ENCODE measurements around the gene INO80D. TPM values are rescaled to one million over a fixed set of nuclear protein-coding genes. Genes with fewer than 3 reads are reported as not detected.
"Not testable (repeated sequence)": the region's sequence is repeated elsewhere in the genome, so short reads cannot be mapped to it uniquely, and the experiment has no call there.

Gene INO80D
- total RNA-seq, 2 experiments from 2014 or later: 45.3 to 48.9 TPM

DNA sequence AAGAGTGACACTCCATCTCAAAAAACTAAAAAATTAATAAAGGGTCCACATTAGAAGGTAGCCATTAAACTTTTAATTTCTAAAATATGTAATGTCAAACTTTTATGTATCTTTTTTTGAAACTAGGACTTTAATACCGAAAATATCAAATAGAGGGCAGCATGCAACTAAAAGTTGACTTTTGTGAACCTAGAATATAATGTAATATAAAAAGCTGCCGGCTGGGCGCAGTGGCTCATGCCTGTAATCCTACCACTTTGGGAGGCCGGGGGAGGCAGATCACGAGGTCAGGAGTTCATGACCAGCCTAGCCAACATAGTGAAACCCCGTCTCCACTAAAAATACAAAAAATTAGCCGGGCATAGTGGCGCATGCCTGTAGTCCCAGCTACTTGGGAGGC, 62.8 kb downstream of the INO80D start:
- Mint-ChIP-seq H3K36me3 (ENCODE audit: low read depth) (peaks cover 64% of the 10 kb centered on the region), H3K4me3 (no peak overlapping the region), H3K9me3 (no peaks in the 10 kb centered on the region), H3K4me1 (ENCODE audit: low read depth) (no peaks in the 10 kb centered on the region), H3K27me3 (no peaks in the 10 kb centered on the region), H3K27ac (no peak overlapping the region)
- no peaks in the 10 kb centered on the region for H3K27me3 ChIP-seq (ENCODE audit: control insufficient read depth in 1 of 2, insufficient read depth in 2 of 2, low read length in 2 of 2)
- intact Hi-C loops (cut with DNase I, micrococcal nuclease): loop anchor here in 1 of 2 experiments (10.0 kb wide), 1 partner anchor 62 kb away; the partner anchor contains the start of gene INO80D
- DNase-seq (no peak), ATAC-seq (ENCODE audit: poor library complexity) (no peak)
- H3K4me1 ChIP-seq (ENCODE audit: insufficient read depth, low read length): no peaks in the 10 kb centered on the region
- no peak overlapping the region for H3K4me3 ChIP-seq (ENCODE audit: low read length)
- POLR2A ChIA-PET: interaction anchor here (0.7 kb wide), 1 partner anchor 22 kb away, joined by 4 read pairs; no protein-coding TSS in a partner anchor
- H3K9me3 ChIP-seq (ENCODE audit: control insufficient read depth in 1 of 2, insufficient read depth in 1 of 2, low read length in 2 of 2): no peaks in the 10 kb centered on the region
- H3K36me3 ChIP-seq (ENCODE audit: insufficient read depth, low read length): peaks cover 48% of the 10 kb centered on the region
- TF ChIP-seq, protein P1, sequence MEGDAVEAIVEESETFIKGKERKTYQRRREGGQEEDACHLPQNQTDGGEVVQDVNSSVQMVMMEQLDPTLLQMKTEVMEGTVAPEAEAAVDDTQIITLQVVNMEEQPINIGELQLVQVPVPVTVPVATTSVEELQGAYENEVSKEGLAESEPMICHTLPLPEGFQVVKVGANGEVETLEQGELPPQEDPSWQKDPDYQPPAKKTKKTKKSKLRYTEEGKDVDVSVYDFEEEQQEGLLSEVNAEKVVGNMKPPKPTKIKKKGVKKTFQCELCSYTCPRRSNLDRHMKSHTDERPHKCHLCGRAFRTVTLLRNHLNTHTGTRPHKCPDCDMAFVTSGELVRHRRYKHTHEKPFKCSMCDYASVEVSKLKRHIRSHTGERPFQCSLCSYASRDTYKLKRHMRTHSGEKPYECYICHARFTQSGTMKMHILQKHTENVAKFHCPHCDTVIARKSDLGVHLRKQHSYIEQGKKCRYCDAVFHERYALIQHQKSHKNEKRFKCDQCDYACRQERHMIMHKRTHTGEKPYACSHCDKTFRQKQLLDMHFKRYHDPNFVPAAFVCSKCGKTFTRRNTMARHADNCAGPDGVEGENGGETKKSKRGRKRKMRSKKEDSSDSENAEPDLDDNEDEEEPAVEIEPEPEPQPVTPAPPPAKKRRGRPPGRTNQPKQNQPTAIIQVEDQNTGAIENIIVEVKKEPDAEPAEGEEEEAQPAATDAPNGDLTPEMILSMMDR (IDR thresholded peaks at IDR 0.05): no peak
- CTCF ChIA-PET: no interaction called here
- no peak overlapping the region for H3K27ac ChIP-seq (ENCODE audit: low read depth in 1 of 2, low read length in 2 of 2)

DNA sequence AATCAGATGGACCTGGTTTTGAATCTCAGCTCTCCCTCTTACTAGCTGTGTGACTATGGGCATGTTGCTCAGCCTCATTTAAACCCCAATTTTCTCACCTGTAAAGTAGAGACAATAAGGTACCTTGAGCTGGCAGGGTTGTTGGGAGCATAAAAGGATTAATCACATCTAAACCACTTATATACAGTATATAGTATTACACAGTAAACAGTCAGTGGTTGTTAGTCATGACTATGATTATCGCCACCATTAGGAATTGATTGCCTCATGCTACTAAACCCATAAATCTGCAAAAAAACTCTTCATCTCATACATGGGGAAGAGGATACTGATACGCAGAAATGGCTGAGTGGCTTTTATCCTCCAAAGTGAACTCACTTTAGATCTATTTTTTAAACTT, 65.8 kb downstream of the INO80D start:
- no peaks in the 10 kb centered on the region for H3K27me3 ChIP-seq (ENCODE audit: control insufficient read depth in 1 of 2, insufficient read depth in 2 of 2, low read length in 2 of 2)
- no peaks in the 10 kb centered on the region for H3K4me1 ChIP-seq (ENCODE audit: insufficient read depth, low read length)
- TF ChIP-seq, protein P1 (IDR thresholded peaks at IDR 0.05): no peak
- H3K27ac ChIP-seq (ENCODE audit: low read depth in 1 of 2, low read length in 2 of 2): no peak overlapping the region
- Mint-ChIP-seq H3K27ac (no peak overlapping the region), H3K27me3 (no peaks in the 10 kb centered on the region), H3K9me3 (peaks cover 4% of the 10 kb centered on the region), H3K4me3 (no peak overlapping the region), H3K36me3 (ENCODE audit: low read depth) (peaks cover 78% of the 10 kb centered on the region), H3K4me1 (ENCODE audit: low read depth) (no peaks in the 10 kb centered on the region)
- peaks cover 0 to 2% of the 10 kb centered on the region in 2 experiments for H3K9me3 ChIP-seq (ENCODE audit: control insufficient read depth in 1 of 2, insufficient read depth in 1 of 2, low read length in 2 of 2)
- H3K4me3 ChIP-seq (ENCODE audit: low read length): no peak overlapping the region
- intact Hi-C loops (cut with DNase I, micrococcal nuclease): loop anchor here in 1 of 2 experiments (10.0 kb wide), 1 partner anchor 65 kb away; the partner anchor contains the start of gene INO80D
- ChIA-PET CTCF (no interaction called here), POLR2A (no interaction called here)
- peaks cover 48% of the 10 kb centered on the region for H3K36me3 ChIP-seq (ENCODE audit: insufficient read depth, low read length)
- DNase-seq (no peak), ATAC-seq (ENCODE audit: poor library complexity) (no peak)

DNA sequence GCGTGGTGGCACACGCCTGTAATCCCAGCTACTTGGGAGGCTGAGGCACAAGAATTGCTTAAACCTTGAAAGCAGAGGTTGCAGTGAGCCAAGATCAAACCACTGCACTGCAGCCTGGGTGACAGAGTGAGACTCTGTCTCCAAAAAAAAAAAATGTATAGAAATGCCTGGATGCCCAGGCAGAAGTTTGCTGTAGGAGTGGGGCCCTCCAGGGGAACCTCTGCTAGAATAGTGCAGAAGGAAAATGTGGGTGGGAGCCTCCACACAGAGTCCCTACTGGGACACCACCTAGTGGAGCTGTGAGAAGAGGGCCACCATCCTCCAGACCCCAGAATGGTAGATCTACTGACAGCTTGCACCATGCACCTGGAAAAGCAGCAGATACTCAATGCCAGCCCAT, 70.2 kb downstream of the INO80D start:
- H3K27me3 ChIP-seq (ENCODE audit: control insufficient read depth in 1 of 2, insufficient read depth in 2 of 2, low read length in 2 of 2); H3K4me1 ChIP-seq (ENCODE audit: insufficient read depth, low read length); intact Hi-C loops (cut with DNase I, micrococcal nuclease); H3K27me3 Mint-ChIP-seq; ATAC-seq (ENCODE audit: poor library complexity); H3K9me3 ChIP-seq (ENCODE audit: control insufficient read depth in 1 of 2, insufficient read depth in 1 of 2, low read length in 2 of 2); H3K4me3 Mint-ChIP-seq; DNase-seq; H3K4me1 Mint-ChIP-seq (ENCODE audit: low read depth); H3K27ac Mint-ChIP-seq; H3K9me3 Mint-ChIP-seq; H3K4me3 ChIP-seq (ENCODE audit: low read length); CTCF ChIA-PET; H3K27ac ChIP-seq (ENCODE audit: low read depth in 1 of 2, low read length in 2 of 2): not testable (repeated sequence)
- H3K36me3 ChIP-seq (ENCODE audit: insufficient read depth, low read length): peaks cover 64% of the 10 kb centered on the region
- POLR2A ChIA-PET: interaction anchor here (0.6 kb wide), 1 partner anchor 19 kb away, joined by 3 read pairs; no protein-coding TSS in a partner anchor
- H3K36me3 Mint-ChIP-seq (ENCODE audit: low read depth): peaks cover 90% of the 10 kb centered on the region

- no peak overlapping the region for H3K4me3 Mint-ChIP-seq
- H3K9me3 ChIP-seq (ENCODE audit: control insufficient read depth in 1 of 2, insufficient read depth in 1 of 2, low read length in 2 of 2): peaks cover 0 to 3% of the 10 kb centered on the region in 2 experiments
- H3K27me3 Mint-ChIP-seq: no peaks in the 10 kb centered on the region
- no peaks in the 10 kb centered on the region for H3K4me1 ChIP-seq (ENCODE audit: insufficient read depth, low read length)
- peaks cover 67% of the 10 kb centered on the region for H3K36me3 ChIP-seq (ENCODE audit: insufficient read depth, low read length)
- H3K9me3 Mint-ChIP-seq: peaks cover 2% of the 10 kb centered on the region
- no peak overlapping the region for H3K27ac ChIP-seq (ENCODE audit: low read depth in 1 of 2, low read length in 2 of 2)
- H3K4me3 ChIP-seq (ENCODE audit: low read length): no peak overlapping the region
- peaks cover 87% of the 10 kb centered on the region for H3K36me3 Mint-ChIP-seq (ENCODE audit: low read depth)
- H3K27ac Mint-ChIP-seq: no peak overlapping the region
- H3K27me3 ChIP-seq (ENCODE audit: control insufficient read depth in 1 of 2, insufficient read depth in 2 of 2, low read length in 2 of 2): no peaks in the 10 kb centered on the region
- CTCF ChIA-PET: no interaction called here
- TF ChIP-seq, protein P1 (IDR thresholded peaks at IDR 0.05): no peak
- no peaks in the 10 kb centered on the region for H3K4me1 Mint-ChIP-seq (ENCODE audit: low read depth)
- no peak for DNase-seq
- ATAC-seq (ENCODE audit: poor library complexity): no peak
- POLR2A ChIA-PET: no interaction called here
- intact Hi-C loops (cut with DNase I, micrococcal nuclease): no loop called here
These were observed 74.2 kb downstream of the INO80D start for GRCh38 chr2:206011795-206012194.
